AG10803 (cell line): ENCODE results near the gene ANKIB1.

ENCODE experiments used
- DNase-seq: peaks from one replicate; pipeline ENCODE4 v3.0.0; 2010; ENCODE audit warnings: low read depth
- H3K4me3 ChIP-seq: 2 replicates; pipeline ENCODE4 v1.5.1; 2011; ENCODE audit warnings: mild to moderate bottlenecking, low read length, control low read depth
- TF ChIP-seq, protein P1 (sequence below): conservative IDR thresholded peaks from 2 replicates; pipeline ENCODE4 v1.5.1; 2011; ENCODE audit warnings: mild to moderate bottlenecking, low read length, control low read depth, inconsistent platforms

ANKIB1 gene

DNA sequence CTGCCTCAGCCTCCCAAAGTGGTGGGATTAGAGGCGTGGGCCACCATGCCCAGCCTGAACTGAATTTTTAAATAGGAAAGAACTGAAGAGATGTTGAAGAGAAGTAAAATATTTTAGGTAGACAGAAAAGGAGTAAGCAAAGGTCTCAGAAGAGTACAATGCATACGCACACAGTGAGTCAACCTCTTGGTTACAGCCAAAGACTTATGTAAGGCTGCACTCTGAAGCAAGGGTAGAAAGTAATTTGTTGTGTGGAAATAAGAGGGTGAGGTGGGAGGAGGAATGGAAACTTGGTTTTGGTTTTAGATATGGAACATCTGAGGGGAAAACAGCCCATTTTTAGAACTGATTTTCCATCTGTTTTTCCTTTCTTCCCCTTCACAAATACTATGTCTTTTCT lies 17.7 kb upstream of the ANKIB1 start:
- no peak for DNase-seq
- TF ChIP-seq, protein P1, sequence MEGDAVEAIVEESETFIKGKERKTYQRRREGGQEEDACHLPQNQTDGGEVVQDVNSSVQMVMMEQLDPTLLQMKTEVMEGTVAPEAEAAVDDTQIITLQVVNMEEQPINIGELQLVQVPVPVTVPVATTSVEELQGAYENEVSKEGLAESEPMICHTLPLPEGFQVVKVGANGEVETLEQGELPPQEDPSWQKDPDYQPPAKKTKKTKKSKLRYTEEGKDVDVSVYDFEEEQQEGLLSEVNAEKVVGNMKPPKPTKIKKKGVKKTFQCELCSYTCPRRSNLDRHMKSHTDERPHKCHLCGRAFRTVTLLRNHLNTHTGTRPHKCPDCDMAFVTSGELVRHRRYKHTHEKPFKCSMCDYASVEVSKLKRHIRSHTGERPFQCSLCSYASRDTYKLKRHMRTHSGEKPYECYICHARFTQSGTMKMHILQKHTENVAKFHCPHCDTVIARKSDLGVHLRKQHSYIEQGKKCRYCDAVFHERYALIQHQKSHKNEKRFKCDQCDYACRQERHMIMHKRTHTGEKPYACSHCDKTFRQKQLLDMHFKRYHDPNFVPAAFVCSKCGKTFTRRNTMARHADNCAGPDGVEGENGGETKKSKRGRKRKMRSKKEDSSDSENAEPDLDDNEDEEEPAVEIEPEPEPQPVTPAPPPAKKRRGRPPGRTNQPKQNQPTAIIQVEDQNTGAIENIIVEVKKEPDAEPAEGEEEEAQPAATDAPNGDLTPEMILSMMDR: no peak
- H3K4me3 ChIP-seq: no peak overlapping the region

DNA sequence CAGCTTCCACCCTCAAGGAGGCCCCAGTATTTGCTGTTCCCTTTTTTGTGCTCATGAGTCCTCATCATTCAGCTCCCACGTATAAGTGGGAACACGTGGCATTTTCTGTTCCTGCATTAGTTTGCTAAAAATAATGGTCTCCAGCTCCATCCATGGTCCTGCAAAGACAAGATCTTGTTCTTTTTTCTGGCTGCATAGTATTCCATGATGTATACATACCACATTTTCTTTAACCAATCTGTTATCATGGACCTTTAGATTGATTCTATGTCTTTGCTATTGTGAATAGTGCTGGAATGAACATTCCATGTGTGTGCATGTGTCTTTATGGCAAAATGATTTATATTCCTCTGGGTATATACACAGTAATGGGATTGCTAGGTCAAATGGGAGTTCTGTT lies 17.0 kb upstream of the ANKIB1 start:
- TF ChIP-seq, protein P1: no peak
- H3K4me3 ChIP-seq: no peak overlapping the region
- DNase-seq: no peak

DNA sequence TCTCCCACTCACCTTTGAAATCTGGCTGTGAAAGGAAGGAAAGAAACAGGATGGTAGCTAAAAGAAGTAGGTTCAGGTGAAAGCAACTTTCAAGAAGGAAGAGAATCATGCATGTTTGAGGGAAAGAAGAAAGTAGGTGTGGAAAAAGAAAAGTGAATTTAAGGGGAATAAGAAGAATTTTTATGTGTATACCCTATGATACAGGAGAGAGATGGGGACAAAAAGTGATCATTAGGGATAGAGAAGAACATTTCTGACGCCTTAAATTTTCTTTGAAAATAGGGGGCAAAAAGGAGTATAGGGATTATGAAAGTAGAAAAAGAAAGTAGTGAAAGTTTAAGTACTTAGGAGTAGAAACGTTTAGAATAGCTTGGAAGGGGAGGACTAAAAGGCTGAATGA lies 15.2 kb upstream of the ANKIB1 start:
- no peak overlapping the region for H3K4me3 ChIP-seq
- TF ChIP-seq, protein P1: no peak
- DNase-seq: no peak

DNA sequence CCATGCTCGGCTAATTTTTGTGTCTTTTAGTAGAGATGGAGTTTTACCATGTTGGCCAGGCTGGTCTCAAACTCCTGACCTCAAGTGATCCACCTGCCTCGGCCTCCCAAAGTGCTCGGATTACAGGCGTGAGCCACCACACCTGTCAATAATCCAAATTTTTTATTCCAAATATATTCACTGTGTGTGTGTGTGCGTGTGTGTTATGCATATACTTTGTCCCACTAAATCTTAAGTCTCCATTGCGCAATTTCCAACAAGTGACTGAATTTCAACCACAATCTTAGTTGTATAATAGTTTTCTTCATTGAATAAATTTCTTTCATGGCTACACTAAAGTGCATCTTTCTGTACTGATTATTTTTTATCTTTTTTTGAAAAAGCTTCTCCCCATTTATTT lies 2.8 kb upstream of the ANKIB1 start:
- TF ChIP-seq, protein P1: no peak
- DNase-seq: peak; percentile 21

DNA sequence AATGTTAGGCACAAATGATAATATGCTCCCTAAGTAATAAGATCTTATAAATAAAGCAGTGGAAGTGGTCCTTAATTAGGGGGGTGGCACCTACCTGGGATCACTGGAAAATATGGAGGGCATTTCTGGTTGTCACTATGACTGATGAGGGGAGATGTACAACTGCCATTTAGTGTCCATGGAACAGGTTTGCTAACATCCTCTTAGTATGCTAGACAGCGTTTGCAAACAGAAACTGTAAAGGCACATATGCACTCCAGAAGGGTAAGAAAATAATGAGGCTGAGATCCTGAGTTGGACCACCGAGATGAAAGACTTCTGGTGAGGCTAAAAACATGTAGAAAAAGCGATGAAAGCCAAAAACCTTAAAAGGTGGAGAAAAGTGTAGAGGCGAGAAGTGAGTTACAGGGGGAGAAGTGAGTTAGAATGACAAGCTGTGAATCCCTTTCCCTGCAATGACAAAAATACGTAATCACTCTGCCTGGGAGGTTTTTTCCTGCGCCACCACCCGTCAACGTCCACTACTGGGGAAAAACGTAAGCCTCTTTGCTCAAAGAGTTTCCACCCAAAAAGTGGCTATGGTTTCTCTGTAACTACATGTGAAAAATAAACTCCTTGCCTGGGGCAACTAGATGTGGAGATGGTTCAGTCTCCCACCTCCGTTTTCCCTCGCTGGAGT lies 827 bp upstream of the ANKIB1 start:
- peak; percentile 28 for DNase-seq
- peak overlapping the region; percentile 90 for H3K4me3 ChIP-seq
- TF ChIP-seq, protein P1: peak; percentile 25

More for the DNA sequence above, 2.8 kb upstream of the ANKIB1 start:
- H3K4me3 ChIP-seq: no peak overlapping the region

DNA sequence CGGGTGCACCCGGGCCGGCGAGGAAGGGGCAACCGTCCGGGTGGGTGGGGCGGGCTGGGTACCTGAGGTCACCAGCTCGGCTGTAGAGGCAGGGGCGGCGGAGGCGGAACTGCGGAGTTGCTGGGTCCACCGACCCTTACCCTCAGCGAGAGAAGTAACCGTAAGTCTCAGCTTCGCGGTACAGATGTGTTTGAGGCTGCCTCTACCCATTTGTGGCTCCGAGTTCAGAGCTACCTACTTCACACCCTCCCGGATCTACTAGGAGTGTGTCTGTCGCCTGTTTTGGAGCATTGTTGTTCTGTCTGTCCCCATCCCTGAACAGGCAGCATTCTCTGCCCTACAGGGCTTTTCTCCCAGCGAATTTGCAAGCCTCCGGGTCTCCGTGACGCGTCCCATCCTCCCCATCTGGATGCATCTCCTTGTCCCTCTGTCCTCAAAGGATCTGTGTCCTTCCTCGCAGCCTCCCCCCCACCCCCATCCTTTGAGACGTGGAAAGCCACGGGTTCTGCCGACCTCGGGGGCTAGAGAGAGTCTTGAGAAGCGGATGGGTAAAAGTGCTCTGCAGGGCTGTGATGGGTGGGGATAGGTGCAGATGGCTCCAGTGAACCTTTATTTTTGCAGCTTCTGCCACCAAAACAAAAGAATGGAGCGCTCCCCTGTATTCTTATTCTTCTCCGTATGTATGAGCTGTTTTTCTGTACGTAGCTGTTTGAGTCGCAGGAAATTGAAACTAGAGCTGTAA lies 757 bp downstream of the ANKIB1 start:
- peak overlapping the region; percentile 90 for H3K4me3 ChIP-seq
- no peak for DNase-seq
- TF ChIP-seq, protein P1: no peak

DNA sequence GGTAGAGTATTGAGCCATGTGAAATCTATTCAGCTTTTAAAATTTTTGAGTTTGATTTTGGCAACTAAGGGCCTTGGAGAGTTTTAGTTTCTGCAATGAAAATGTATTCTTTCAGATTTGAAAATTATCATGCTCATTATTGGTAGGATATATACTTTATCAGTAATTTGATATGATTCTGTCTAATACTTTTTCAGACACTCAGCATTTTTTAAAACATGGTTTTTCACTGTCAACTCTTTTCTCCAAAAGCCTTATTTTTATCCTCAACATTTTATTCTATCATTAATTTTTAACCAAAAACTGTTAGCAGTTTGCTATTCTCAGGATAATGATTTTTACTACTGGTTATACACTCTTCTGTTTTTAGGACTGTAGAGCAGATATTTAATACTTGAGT lies 4.8 kb downstream of the ANKIB1 start:
- DNase-seq: no peak
- TF ChIP-seq, protein P1: no peak
- no peak overlapping the region for H3K4me3 ChIP-seq
